A673 (cell line): Measurements from ENCODE around the gene ROR1.

Experiments used
- CTCF ChIP-seq: fragments of 300-800, 200-600 bp; sonication (generic); conservative IDR thresholded peaks from 2 replicates; pipeline ENCODE4 v1.5.1; 2017; ENCODE audit warnings: low read depth, mild to moderate bottlenecking, antibody characterized with exemption, low read length, moderate library complexity, mixed read lengths
- EZH2 ChIP-seq: fragments of 200-600 bp; sonication (generic); IDR thresholded peaks from 2 replicates; pipeline ENCODE4 v1.6.1; 2017; ENCODE audit warnings: borderline replicate concordance, low read depth, mild to moderate bottlenecking, mixed read lengths, antibody characterized with exemption, low read length; ENCODE audit not compliant: poor library complexity, severe bottlenecking

DNA sequence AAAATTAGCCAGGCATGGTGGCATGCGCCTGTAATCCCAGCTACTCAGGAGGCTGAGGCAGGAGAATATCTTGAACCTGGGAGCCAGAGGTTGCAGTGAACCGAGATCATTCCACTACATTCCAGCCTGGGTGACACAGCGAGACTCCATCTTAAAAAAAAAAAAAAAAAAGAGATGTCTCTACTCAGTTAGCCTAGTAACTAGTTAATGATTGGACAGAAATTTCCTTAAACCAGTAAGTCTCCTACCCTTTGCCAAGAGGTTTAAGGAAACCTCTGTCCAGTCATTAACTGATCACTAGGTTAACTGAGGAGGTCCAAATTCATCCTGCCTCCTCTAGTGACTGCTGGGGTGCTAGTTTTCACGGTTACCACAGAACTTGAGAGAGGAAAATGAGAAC lies 285.7 kb downstream of the ROR1 start:
- TF ChIP-seq CTCF (no peak), EZH2 (no peak)
